GM19025 (cell line): ENCODE results near the gene SRF.
"Not testable (repeated sequence)": the region's sequence is repeated elsewhere in the genome, so short reads cannot be mapped to it uniquely, and the experiment has no call there.

Experiments used
- ATAC-seq: cut with Tn5 transposase; IDR thresholded peaks from one replicate; pipeline ENCODE4 v1.9.1; 2021; ENCODE audit warnings: mild to moderate bottlenecking, low read depth, moderate library complexity; ENCODE audit not compliant: unreplicated experiment

SRF gene

GRCh38 chr6:43170931-43171706 is at the start of gene SRF:
Gene SRF (plus strand): TSS chr6:43171269. CDS start chr6:43171657, 388 bp downstream.
- peak; percentile 48 for ATAC-seq

- no peak for ATAC-seq
Observed at GRCh38 chr6:43122146-43122545, 48.9 kb upstream of the SRF start.

- ATAC-seq: no peak
Observed at GRCh38 chr6:43123461-43124314, 47.4 kb upstream of the SRF start.

GRCh38 chr6:43124481-43124880 is 46.6 kb upstream of the SRF start:
- no peak for ATAC-seq

- no peak for ATAC-seq
Observed at GRCh38 chr6:43125119-43125518, 46.0 kb upstream of the SRF start.

GRCh38 chr6:43125555-43125954 is 45.5 kb upstream of the SRF start:
- ATAC-seq: no peak

- ATAC-seq: no peak
Observed at GRCh38 chr6:43127180-43127579, 43.9 kb upstream of the SRF start.

GRCh38 chr6:43127877-43128276 is 43.2 kb upstream of the SRF start:
- ATAC-seq: no peak

- ATAC-seq: no peak
Observed at GRCh38 chr6:43128926-43129325, 42.1 kb upstream of the SRF start.

GRCh38 chr6:43129434-43130194 is 41.5 kb upstream of the SRF start:
- no peak for ATAC-seq

- no peak for ATAC-seq
Observed at GRCh38 chr6:43130429-43130828, 40.6 kb upstream of the SRF start.

GRCh38 chr6:43131379-43131778 is 39.7 kb upstream of the SRF start:
- ATAC-seq: not testable (repeated sequence)

- no peak for ATAC-seq
Observed at GRCh38 chr6:43138267-43138666, 32.8 kb upstream of the SRF start.

GRCh38 chr6:43139973-43140372 is 31.1 kb upstream of the SRF start:
- not testable (repeated sequence) for ATAC-seq

GRCh38 chr6:43141644-43142043 is 29.4 kb upstream of the SRF start:
- ATAC-seq: no peak

- ATAC-seq: no peak
Observed at GRCh38 chr6:43142101-43142500, 29.0 kb upstream of the SRF start.

- peak; percentile 73 for ATAC-seq
Observed at GRCh38 chr6:43143235-43144128, 27.6 kb upstream of the SRF start.

GRCh38 chr6:43144879-43145278 is 26.2 kb upstream of the SRF start:
- no peak for ATAC-seq

- no peak for ATAC-seq
Observed at GRCh38 chr6:43146261-43146660, 24.8 kb upstream of the SRF start.
